Adipose tissue (tissue), 3 donors: ENCODE measurements around the gene ANKRD44. TPM values are rescaled to one million over a fixed set of nuclear protein-coding genes. Genes with fewer than 3 reads are reported as not detected.
"Not testable (repeated sequence)": the region's sequence is repeated elsewhere in the genome, so short reads cannot be mapped to it uniquely, and the experiment has no call there.

ENCODE experiments used
- H3K27ac ChIP-seq: one replicate; pipeline ENCODE4 v1.5.1; 2013; ENCODE audit warnings: low read depth, low read length
- WGBS, 3 donors: extraction: QIAGEN DNeasy Blood & Tissue Kit; methylation state at CpG; one replicate each; pipeline ENCODE4 v1.1.7; 2013; 5-methylcytosine and 5-hydroxymethylcytosine counted together
- polyA plus RNA-seq, 3 donors: library from polyadenylated mRNA; stranded (reverse); fragments of 200-250 nt; gene quantifications; one replicate each; pipeline ENCODE4 v1.2.3, GENCODE V29; 2013
- donor health status: healthy with polysubstance abuse.
- donor health status: Bipolar disorder and iron deficiency.
- donor health status: healthy.

The ANKRD44 gene
- polyA plus RNA-seq, 3 donors: 1.3 to 4.2 (median 3.5) TPM

GRCh38 chr2:197085665-197086064 lies 224.9 kb downstream of the ANKRD44 start:
- 97 to 99% (median 98%) methylated on average over 5 of the region's 5 CpGs for WGBS, 3 donors
- H3K27ac ChIP-seq: no peak overlapping the region

GRCh38 chr2:197081294-197081693 lies 229.3 kb downstream of the ANKRD44 start:
- H3K27ac ChIP-seq: no peak overlapping the region
- WGBS, 3 donors: 69 to 89% (median 76%) methylated on average over 4 of the region's 4 CpGs

GRCh38 chr2:197080578-197081216 lies 229.9 kb downstream of the ANKRD44 start:
- no peak overlapping the region for H3K27ac ChIP-seq
- 74 to 88% (median 85%) methylated on average over 7 of the region's 7 CpGs for WGBS, 3 donors

- WGBS, 3 donors: 68 to 78% (median 70%) methylated on average over 6 of the region's 6 CpGs
- no peak overlapping the region for H3K27ac ChIP-seq
These were observed 230.6 kb downstream of the ANKRD44 start for GRCh38 chr2:197079832-197080555.

GRCh38 chr2:197079414-197079813 lies 231.2 kb downstream of the ANKRD44 start:
- WGBS, 3 donors: 67 to 82% (median 78%) methylated on average over 3 of the region's 3 CpGs
- H3K27ac ChIP-seq: no peak overlapping the region

GRCh38 chr2:197078535-197078934 lies 232.0 kb downstream of the ANKRD44 start:
- H3K27ac ChIP-seq: no peak overlapping the region
- 89 to 96% (median 93%) methylated on average over 4 of the region's 4 CpGs for WGBS, 3 donors

- 33 to 59% (median 54%) methylated on average over 2 of the region's 2 CpGs for WGBS, 3 donors
- H3K27ac ChIP-seq: no peak overlapping the region
These were observed 233.2 kb downstream of the ANKRD44 start for GRCh38 chr2:197077336-197077735.

GRCh38 chr2:197076652-197077051 lies 233.9 kb downstream of the ANKRD44 start:
- H3K27ac ChIP-seq: no peak overlapping the region
- WGBS, 3 donors: 0% methylated on average over 1 of the region's 1 CpG

- H3K27ac ChIP-seq: no peak overlapping the region
These were observed 234.7 kb downstream of the ANKRD44 start for GRCh38 chr2:197075754-197076337.

GRCh38 chr2:197075281-197075680 lies 235.3 kb downstream of the ANKRD44 start:
- H3K27ac ChIP-seq: no peak overlapping the region
- WGBS, 3 donors: 84 to 86% (median 86%) methylated on average over 2 of the region's 2 CpGs

More at GRCh38 chr2:197075754-197076337, 234.7 kb downstream of the ANKRD44 start:
- 94 to 95% (median 94%) methylated on average over 7 of the region's 7 CpGs for WGBS, 3 donors

- whole genome bisulfite sequencing, 3 donors: 47 to 67% (median 64%) methylated on average over 1 of the region's 1 CpG
- no peak overlapping the region for H3K27ac ChIP-seq
These were observed 236.7 kb downstream of the ANKRD44 start for GRCh38 chr2:197073701-197074433.

- peak overlapping the region; percentile 66 for H3K27ac ChIP-seq
- 63 to 90% (median 64%) methylated on average over 2 of the region's 2 CpGs for WGBS, 3 donors
These were observed 237.3 kb downstream of the ANKRD44 start for GRCh38 chr2:197073270-197073669.

- WGBS, 3 donors: 94 to 95% (median 95%) methylated on average over 3 of the region's 3 CpGs
- no peak overlapping the region for H3K27ac ChIP-seq
These were observed 238.0 kb downstream of the ANKRD44 start for GRCh38 chr2:197072533-197072932.

- WGBS, 3 donors: 54 to 90% (median 64%) methylated on average over 1 of the region's 1 CpG
These were observed 238.7 kb downstream of the ANKRD44 start for GRCh38 chr2:197071790-197072436.

GRCh38 chr2:197071213-197071612 lies 239.4 kb downstream of the ANKRD44 start:
- no peak overlapping the region for H3K27ac ChIP-seq
- 73 to 84% (median 81%) methylated on average over 1 of the region's 1 CpG for WGBS, 3 donors

More at GRCh38 chr2:197071790-197072436, 238.7 kb downstream of the ANKRD44 start:
- no peak overlapping the region for H3K27ac ChIP-seq

GRCh38 chr2:197069958-197070357 lies 240.6 kb downstream of the ANKRD44 start:
- WGBS, 3 donors: 65 to 93% (median 82%) methylated on average over 2 of the region's 2 CpGs
- H3K27ac ChIP-seq: no peak overlapping the region

GRCh38 chr2:197062574-197062973 lies 248.0 kb downstream of the ANKRD44 start:
- 75 to 96% (median 91%) methylated on average over 3 of the region's 3 CpGs for WGBS, 3 donors
- H3K27ac ChIP-seq: not testable (repeated sequence)

GRCh38 chr2:197059477-197059876 lies 251.1 kb downstream of the ANKRD44 start:
- no peak overlapping the region for H3K27ac ChIP-seq
- WGBS, 3 donors: 97 to 100% (median 97%) methylated on average over 1 of the region's 1 CpG
